Limb (tissue), 2 donors: Measurements from ENCODE around the gene CFAP210.

Source experiments
- DNase-seq, 2 donors: peaks; one replicate each; pipeline ENCODE4 v3.0.0-alpha.2; 2016; ENCODE audit errors: extremely low spot score in 2 of 2

The CFAP210 gene

GRCh38 chr2:169694113-169694893 lies at the start of gene CFAP210, which contains the start of gene PHOSPHO2:
CFAP210 (minus strand) TSS chr2:169694405; CDS start chr2:169694327, 78 bp downstream.
PHOSPHO2 (plus strand) TSS chr2:169694469; CDS start chr2:169700972, 6,503 bp downstream.
- peak; percentile 98 to 99 for DNase-seq

- DNase-seq, result no peak
Measured at GRCh38 chr2:169743549-169743948, 49.3 kb upstream of the CFAP210 start.

GRCh38 chr2:169739351-169739750 lies 45.1 kb upstream of the CFAP210 start:
- no peak for DNase-seq

- no peak for DNase-seq
Measured at GRCh38 chr2:169738566-169739229, 44.5 kb upstream of the CFAP210 start.

GRCh38 chr2:169736902-169737301 lies 42.7 kb upstream of the CFAP210 start:
- DNase-seq, result no peak

- DNase-seq, result no peak
Measured at GRCh38 chr2:169735623-169736022, 41.4 kb upstream of the CFAP210 start.

GRCh38 chr2:169734169-169734847 lies 40.1 kb upstream of the CFAP210 start:
- DNase-seq, result peak in 1 of 2 donors; percentile 80

GRCh38 chr2:169732583-169733358 lies 38.6 kb upstream of the CFAP210 start:
- DNase-seq, result no peak

GRCh38 chr2:169732075-169732474 lies 37.9 kb upstream of the CFAP210 start:
- no peak for DNase-seq

GRCh38 chr2:169729274-169729605 lies 35.0 kb upstream of the CFAP210 start:
- no peak for DNase-seq

- no peak for DNase-seq
Measured at GRCh38 chr2:169727065-169727464, 32.9 kb upstream of the CFAP210 start.

GRCh38 chr2:169721016-169721415 lies 26.8 kb upstream of the CFAP210 start:
- no peak for DNase-seq

- no peak for DNase-seq
Measured at GRCh38 chr2:169718930-169719504, 24.8 kb upstream of the CFAP210 start.

GRCh38 chr2:169717691-169718063 lies 23.5 kb upstream of the CFAP210 start:
- DNase-seq, result no peak

GRCh38 chr2:169716938-169717690 lies 22.9 kb upstream of the CFAP210 start:
- no peak for DNase-seq

GRCh38 chr2:169716238-169716886 lies 22.2 kb upstream of the CFAP210 start:
- DNase-seq, result no peak

GRCh38 chr2:169715379-169716237 lies 21.4 kb upstream of the CFAP210 start:
- peak in 1 of 2 donors; percentile 49 for DNase-seq

- DNase-seq, result no peak
Measured at GRCh38 chr2:169714699-169715098, 20.5 kb upstream of the CFAP210 start.

GRCh38 chr2:169713331-169713730 lies 19.1 kb upstream of the CFAP210 start:
- no peak for DNase-seq
